Liver (tissue), 9 donors: ENCODE measurements around the gene TMEFF1. TPM values are rescaled to one million over a fixed set of nuclear protein-coding genes. Genes with fewer than 3 reads are reported as not detected.

ENCODE experiments used
- DNase-seq: peaks from one replicate; pipeline ENCODE4 v3.0.0-alpha.2; 2017; ENCODE audit warnings: low spot score
- H3K27ac ChIP-seq, 2 donors: one replicate each; pipeline ENCODE4 v1.7.0; 2013; ENCODE audit warnings: inconsistent platforms in 2 of 2, low read length in 2 of 2, control low read depth in 1 of 2, low read depth in 1 of 2, mild to moderate bottlenecking in 1 of 2
- H3K27me3 ChIP-seq, 4 donors: one replicate each; pipeline versions ENCODE4 v1.6.1 to v1.7.0; 2013; ENCODE audit warnings: low read length in 3 of 4, inconsistent platforms in 1 of 4, mild to moderate bottlenecking in 1 of 4, moderate library complexity in 1 of 4; ENCODE audit not compliant: control insufficient read depth in 4 of 4, insufficient read depth in 4 of 4
- H3K36me3 ChIP-seq, 4 donors: one replicate each; pipeline versions ENCODE4 v1.6.1 to v1.7.0; 2013; ENCODE audit warnings: low read length in 3 of 4, mild to moderate bottlenecking in 3 of 4, low read depth in 1 of 4, moderate library complexity in 1 of 4; ENCODE audit not compliant: control insufficient read depth in 4 of 4, insufficient read depth in 3 of 4
- H3K4me1 ChIP-seq, 4 donors: one replicate each; pipeline versions ENCODE4 v1.6.1 to v1.7.0; 2013; ENCODE audit warnings: low read length in 3 of 4, mild to moderate bottlenecking in 3 of 4, moderate library complexity in 1 of 4; ENCODE audit not compliant: control insufficient read depth in 4 of 4, insufficient read depth in 4 of 4
- H3K4me3 ChIP-seq, 3 donors: one replicate each; pipeline versions ENCODE4 v1.6.1 to v1.7.0; 2013; ENCODE audit warnings: low read length in 3 of 3, control low read depth in 1 of 3, low read depth in 1 of 3, mild to moderate bottlenecking in 1 of 3
- H3K9ac ChIP-seq, 2 donors: one replicate each; pipeline ENCODE4 v1.7.0; 2013; ENCODE audit warnings: low read length in 2 of 2, mild to moderate bottlenecking in 2 of 2, moderate library complexity in 2 of 2, control low read depth in 1 of 2, low read depth in 1 of 2
- H3K9me3 ChIP-seq, 4 donors: one replicate each; pipeline versions ENCODE4 v1.6.1 to v1.7.0; 2013; ENCODE audit warnings: low read length in 3 of 4; ENCODE audit not compliant: control insufficient read depth in 4 of 4
- CTCF ChIP-seq: fragments of 150-350 bp; IDR thresholded peaks from 2 replicates; pipeline ENCODE4 v1.5.1; 2017; ENCODE audit warnings: improper control_type of control experiment, low read depth, low read length; ENCODE audit not compliant: missing input control
- FOXA1 ChIP-seq: IDR thresholded peaks from 2 replicates; pipeline ENCODE4 v1.6.1; 2016; ENCODE audit warnings: antibody characterized with exemption
- HNF4A ChIP-seq, 2 donors: conservative IDR thresholded peaks; 2 replicates each; pipeline ENCODE4 v1.6.1; 2016; ENCODE audit warnings: antibody characterized with exemption in 2 of 2, mild to moderate bottlenecking in 2 of 2
- HNF4G ChIP-seq: IDR thresholded peaks from 2 replicates; pipeline ENCODE4 v1.6.1; 2016; ENCODE audit warnings: antibody characterized with exemption
- JUND ChIP-seq, 2 donors: IDR thresholded peaks; 2 replicates each; pipeline ENCODE4 v1.6.1; 2016; ENCODE audit warnings: antibody characterized with exemption in 2 of 2
- TAF1 ChIP-seq: conservative IDR thresholded peaks from 2 replicates; pipeline ENCODE4 v1.6.1; 2016; ENCODE audit warnings: antibody characterized with exemption, mild to moderate bottlenecking
- YY1 ChIP-seq: IDR thresholded peaks from 2 replicates; pipeline ENCODE4 v1.6.1; 2016; ENCODE audit warnings: antibody characterized with exemption, mild to moderate bottlenecking
- ZBTB33 ChIP-seq: IDR thresholded peaks from 2 replicates; pipeline ENCODE4 v1.6.1; 2016; ENCODE audit warnings: antibody characterized with exemption
- WGBS: extraction: QIAGEN DNeasy Blood & Tissue Kit; methylation state at CpG from one replicate; pipeline ENCODE4 v1.1.7; 2013; 5-methylcytosine and 5-hydroxymethylcytosine counted together
- polyA plus RNA-seq, 2 donors: library from polyadenylated mRNA; stranded (reverse) in 1 of 2; unstranded in 1 of 2; fragments of 200-250 nt in 1 of 2; fragments of >200 nt in 1 of 2; fragmentation: Nextera tagmentation in 1 of 2; extraction: Ambion mirVana in 1 of 2; gene quantifications; one replicate each; pipeline versions ENCODE4 v1.2.1 to v1.2.3, GENCODE V29; 2013 to 2015
- total RNA-seq, 2 donors: library from RNA; depleted of rRNA; stranded (reverse); fragments of >200 nt; gene quantifications; one replicate each; pipeline ENCODE4 v1.2.3, GENCODE V29; 2014
- donor health status: healthy.
- donor health status: healthy.
- donor health status: healthy.
- donor health status: healthy.
- donor health status: healthy.

The TMEFF1 gene
- total and polyA plus RNA-seq, 4 donors = not detected

GRCh38 chr9:100583014-100583802 lies 110.3 kb downstream of the TMEFF1 start:
- TF ChIP-seq TAF1 (no peak), JUND (IDR thresholded peaks at IDR 0.05) (no peak), HNF4G (no peak), ZBTB33 (no peak)
- Histone ChIP-seq H3K9me3 (no peaks in the 10 kb centered on the region), H3K9ac (no peak overlapping the region), H3K4me3 (no peak overlapping the region), H3K4me1 (no peaks in the 10 kb centered on the region), H3K27ac (no peak overlapping the region), H3K27me3 (no peaks in the 10 kb centered on the region), H3K36me3 (no peaks in the 10 kb centered on the region)
- 94% methylated on average over 5 of the region's 5 CpGs for WGBS
- no peak for DNase-seq

GRCh38 chr9:100584951-100585350 lies 112.0 kb downstream of the TMEFF1 start:
- 96% methylated on average over 4 of the region's 4 CpGs for WGBS
- DNase-seq = no peak
- Histone ChIP-seq H3K4me1 (no peaks in the 10 kb centered on the region), H3K9ac (no peak overlapping the region), H3K36me3 (no peaks in the 10 kb centered on the region), H3K9me3 (no peaks in the 10 kb centered on the region), H3K27ac (no peak overlapping the region), H3K27me3 (no peaks in the 10 kb centered on the region), H3K4me3 (no peak overlapping the region)
- TF ChIP-seq HNF4A (conservative IDR thresholded peaks at IDR 0.05) (no peak), TAF1 (no peak)

GRCh38 chr9:100586093-100586492 lies 113.1 kb downstream of the TMEFF1 start:
- Histone ChIP-seq H3K36me3 (no peaks in the 10 kb centered on the region), H3K27ac (no peak overlapping the region), H3K4me1 (no peaks in the 10 kb centered on the region), H3K9ac (no peak overlapping the region), H3K9me3 (no peaks in the 10 kb centered on the region), H3K27me3 (no peaks in the 10 kb centered on the region), H3K4me3 (no peak overlapping the region)
- WGBS = 94% methylated on average over 7 of the region's 7 CpGs
- DNase-seq = no peak
- no peak for TF ChIP-seq TAF1
- TF ChIP-seq HNF4A (conservative IDR thresholded peaks at IDR 0.05) = no peak
- TF ChIP-seq YY1 = no peak
- TF ChIP-seq ZBTB33 = no peak
- no peak for TF ChIP-seq CTCF
- no peak for TF ChIP-seq HNF4G
- TF ChIP-seq FOXA1 = no peak
